GM23338 (cell line): ENCODE measurements around the gene EVC. TPM values are rescaled to one million over a fixed set of nuclear protein-coding genes. Genes with fewer than 3 reads are reported as not detected.

ENCODE experiments used
- ATAC-seq: fragments of 200-7000 bp; cut with Tn5 transposase; 3 replicates; pipeline ENCODE4 v1.9.1; 2020
- DNase-seq: peaks from one replicate; pipeline ENCODE4 v3.0.0-alpha.2; 2015; ENCODE audit warnings: low spot score
- H2AFZ ChIP-seq: fragments of 200-600 bp; sonication (generic); 2 replicates; pipeline ENCODE4 v1.8.0; 2016; ENCODE audit warnings: antibody characterized with exemption, mild to moderate bottlenecking, moderate library complexity
- H3F3A ChIP-seq: fragments of 200-600 bp; sonication (generic); replicated peaks from 2 replicates; pipeline ENCODE4 v1.8.0; 2017; ENCODE audit warnings: antibody characterized with exemption, mixed run types, low read depth
- H3K27ac ChIP-seq: fragments of 200-600 bp; sonication (generic); 2 replicates; pipeline ENCODE4 v1.6.1; 2016; ENCODE audit warnings: low read depth
- H3K27me3 ChIP-seq: fragments of 200-600 bp; sonication (generic); 2 replicates; pipeline ENCODE4 v1.8.0; 2016; ENCODE audit warnings: mild to moderate bottlenecking, mixed run types, moderate library complexity; ENCODE audit not compliant: insufficient read depth
- H3K36me3 ChIP-seq: fragments of 200-600 bp; sonication (generic); 2 replicates; pipeline ENCODE4 v1.8.0; 2016; ENCODE audit warnings: mild to moderate bottlenecking; ENCODE audit not compliant: insufficient read depth
- H3K4me1 ChIP-seq: fragments of 200-600 bp; sonication (generic); 2 replicates; pipeline ENCODE4 v1.8.0; 2016; ENCODE audit warnings: mild to moderate bottlenecking, moderate library complexity; ENCODE audit not compliant: insufficient read depth
- H3K4me2 ChIP-seq: fragments of 200-600 bp; sonication (generic); 2 replicates; pipeline ENCODE4 v1.7.1; 2017; ENCODE audit warnings: mixed run types
- H3K4me3 ChIP-seq: fragments of 200-600 bp; sonication (generic); 2 replicates; pipeline ENCODE4 v1.6.1; 2016; ENCODE audit warnings: mixed run types
- H3K79me2 ChIP-seq: fragments of 200-600 bp; sonication (generic); replicated peaks from 2 replicates; pipeline ENCODE4 v1.8.0; 2017; ENCODE audit warnings: mild to moderate bottlenecking; ENCODE audit not compliant: insufficient read depth
- H3K9me2 ChIP-seq: fragments of 200-600 bp; sonication (generic); 2 replicates; pipeline ENCODE4 v1.8.0; 2017; ENCODE audit not compliant: insufficient read depth
- H4K20me1 ChIP-seq: fragments of 200-600 bp; sonication (generic); replicated peaks from 2 replicates; pipeline ENCODE4 v1.8.0; 2017; ENCODE audit warnings: mild to moderate bottlenecking; ENCODE audit not compliant: insufficient read depth
- H3K27ac Mint-ChIP-seq: 2 replicates; pipeline ENCODE4 v1.8.0; 2020; ENCODE audit warnings: inconsistent platforms, mild to moderate bottlenecking, moderate library complexity, mixed read lengths
- H3K27me3 Mint-ChIP-seq: 3 replicates; pipeline ENCODE4 v1.8.0; 2022; ENCODE audit warnings: low read depth, mild to moderate bottlenecking, moderate library complexity, mixed read lengths, inconsistent platforms; ENCODE audit not compliant: insufficient read depth, poor library complexity
- H3K36me3 Mint-ChIP-seq: 3 replicates; pipeline ENCODE4 v1.8.0; 2021; ENCODE audit warnings: low read depth, mild to moderate bottlenecking, inconsistent platforms, moderate library complexity, mixed read lengths
- H3K4me1 Mint-ChIP-seq: 3 replicates; pipeline ENCODE4 v1.8.0; 2020; ENCODE audit warnings: mild to moderate bottlenecking, inconsistent platforms, mixed read lengths
- H3K4me3 Mint-ChIP-seq: 3 replicates; pipeline ENCODE4 v1.8.0; 2021; ENCODE audit warnings: moderate library complexity, mild to moderate bottlenecking, inconsistent platforms, mixed read lengths
- H3K9me3 Mint-ChIP-seq: 3 replicates; pipeline ENCODE4 v1.8.0; 2020; ENCODE audit warnings: moderate library complexity, mild to moderate bottlenecking, inconsistent platforms, mixed read lengths
- EZH2phosphoT487 ChIP-seq: fragments of 200-600 bp; sonication (generic); IDR thresholded peaks from one replicate; pipeline ENCODE4 v1.8.1; 2018; ENCODE audit warnings: antibody characterized with exemption; ENCODE audit not compliant: unreplicated experiment
- JUNB ChIP-seq: IDR thresholded peaks from one replicate; pipeline ENCODE4 v1.6.1; 2016; ENCODE audit warnings: antibody characterized with exemption; ENCODE audit not compliant: unreplicated experiment
- NANOG ChIP-seq: IDR thresholded peaks from 2 replicates; pipeline ENCODE4 v1.6.1; 2016; ENCODE audit warnings: antibody characterized with exemption, borderline replicate concordance
- POLR2AphosphoS5 ChIP-seq: IDR thresholded peaks from 2 replicates; pipeline ENCODE4 v1.6.1; 2016; ENCODE audit warnings: antibody characterized with exemption, low read depth
- STAT1 ChIP-seq: IDR thresholded peaks from one replicate; pipeline ENCODE4 v1.6.1; 2016; ENCODE audit warnings: antibody characterized with exemption; ENCODE audit not compliant: unreplicated experiment
- ZNF114 ChIP-seq: fragments of 250-450 bp; sonication (Bioruptor Pico); IDR thresholded peaks from 2 replicates; pipeline ENCODE4 v1.5.0; 2020; ENCODE audit warnings: mild to moderate bottlenecking, moderate library complexity
- ZNF331 ChIP-seq: fragments of 250-450 bp; sonication (Bioruptor Pico); IDR thresholded peaks from 2 replicates; pipeline ENCODE4 v1.5.0; 2020; ENCODE audit warnings: low read depth, mild to moderate bottlenecking, moderate library complexity
- polyA plus RNA-seq: library from polyadenylated mRNA; unstranded; fragments of >200 nt; fragmentation: Nextera tagmentation; extraction: Ambion mirVana; gene quantifications from 2 replicates; pipeline ENCODE4 v1.2.1, GENCODE V29; 2016
- total RNA-seq: library from RNA; depleted of rRNA; stranded (reverse); fragments of >200 nt; shearing (Covaris generic); gene quantifications from 2 replicates; pipeline ENCODE4 v1.2.3, GENCODE V29; 2014
- TF ChIP-seq, protein P1 (sequence below): fragments of 250-450 bp; sonication (Bioruptor Pico); IDR thresholded peaks from 2 replicates; pipeline ENCODE4 v1.5.0; 2020; ENCODE audit warnings: mild to moderate bottlenecking, moderate library complexity
- TF ChIP-seq, protein P2 (sequence below): IDR thresholded peaks from 2 replicates; pipeline ENCODE4 v1.6.1; 2016; ENCODE audit warnings: antibody characterized with exemption

The EVC gene
- total and polyA plus RNA-seq, 2 experiments from 2014 or later = 1.7 to 12.8 TPM

DNA sequence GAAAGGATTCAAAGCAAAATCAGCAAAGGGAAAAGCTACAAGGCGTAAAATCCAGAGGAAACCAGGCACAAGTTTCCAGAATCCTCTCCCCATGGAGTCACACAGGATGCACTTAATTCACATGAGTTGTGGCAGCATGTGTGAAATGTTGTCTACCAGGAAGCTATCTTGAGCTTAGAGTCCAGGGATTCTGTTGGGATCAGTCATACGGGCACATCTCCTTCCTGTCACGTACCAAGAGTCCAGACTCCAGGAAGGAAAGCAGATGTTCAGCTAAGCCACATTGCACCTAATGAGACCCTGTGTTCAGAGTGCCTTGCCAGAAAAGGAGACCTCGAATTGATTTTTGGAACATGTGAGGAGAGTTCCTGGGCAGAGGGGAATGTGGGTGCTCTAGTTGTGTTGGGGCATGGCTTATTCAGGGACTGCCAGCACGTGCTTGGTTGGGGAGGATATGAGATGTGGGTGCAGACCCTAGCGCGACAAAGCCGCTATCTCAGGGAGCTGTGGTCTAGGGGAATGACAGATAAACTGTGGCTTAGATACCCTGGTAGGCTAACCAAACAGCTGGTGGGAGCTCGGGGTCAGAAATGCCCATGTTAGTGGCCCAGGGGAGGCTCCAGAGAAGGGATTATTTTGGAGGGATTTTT is 70.0 kb downstream of the EVC start (continued):
- TF ChIP-seq, protein P1, sequence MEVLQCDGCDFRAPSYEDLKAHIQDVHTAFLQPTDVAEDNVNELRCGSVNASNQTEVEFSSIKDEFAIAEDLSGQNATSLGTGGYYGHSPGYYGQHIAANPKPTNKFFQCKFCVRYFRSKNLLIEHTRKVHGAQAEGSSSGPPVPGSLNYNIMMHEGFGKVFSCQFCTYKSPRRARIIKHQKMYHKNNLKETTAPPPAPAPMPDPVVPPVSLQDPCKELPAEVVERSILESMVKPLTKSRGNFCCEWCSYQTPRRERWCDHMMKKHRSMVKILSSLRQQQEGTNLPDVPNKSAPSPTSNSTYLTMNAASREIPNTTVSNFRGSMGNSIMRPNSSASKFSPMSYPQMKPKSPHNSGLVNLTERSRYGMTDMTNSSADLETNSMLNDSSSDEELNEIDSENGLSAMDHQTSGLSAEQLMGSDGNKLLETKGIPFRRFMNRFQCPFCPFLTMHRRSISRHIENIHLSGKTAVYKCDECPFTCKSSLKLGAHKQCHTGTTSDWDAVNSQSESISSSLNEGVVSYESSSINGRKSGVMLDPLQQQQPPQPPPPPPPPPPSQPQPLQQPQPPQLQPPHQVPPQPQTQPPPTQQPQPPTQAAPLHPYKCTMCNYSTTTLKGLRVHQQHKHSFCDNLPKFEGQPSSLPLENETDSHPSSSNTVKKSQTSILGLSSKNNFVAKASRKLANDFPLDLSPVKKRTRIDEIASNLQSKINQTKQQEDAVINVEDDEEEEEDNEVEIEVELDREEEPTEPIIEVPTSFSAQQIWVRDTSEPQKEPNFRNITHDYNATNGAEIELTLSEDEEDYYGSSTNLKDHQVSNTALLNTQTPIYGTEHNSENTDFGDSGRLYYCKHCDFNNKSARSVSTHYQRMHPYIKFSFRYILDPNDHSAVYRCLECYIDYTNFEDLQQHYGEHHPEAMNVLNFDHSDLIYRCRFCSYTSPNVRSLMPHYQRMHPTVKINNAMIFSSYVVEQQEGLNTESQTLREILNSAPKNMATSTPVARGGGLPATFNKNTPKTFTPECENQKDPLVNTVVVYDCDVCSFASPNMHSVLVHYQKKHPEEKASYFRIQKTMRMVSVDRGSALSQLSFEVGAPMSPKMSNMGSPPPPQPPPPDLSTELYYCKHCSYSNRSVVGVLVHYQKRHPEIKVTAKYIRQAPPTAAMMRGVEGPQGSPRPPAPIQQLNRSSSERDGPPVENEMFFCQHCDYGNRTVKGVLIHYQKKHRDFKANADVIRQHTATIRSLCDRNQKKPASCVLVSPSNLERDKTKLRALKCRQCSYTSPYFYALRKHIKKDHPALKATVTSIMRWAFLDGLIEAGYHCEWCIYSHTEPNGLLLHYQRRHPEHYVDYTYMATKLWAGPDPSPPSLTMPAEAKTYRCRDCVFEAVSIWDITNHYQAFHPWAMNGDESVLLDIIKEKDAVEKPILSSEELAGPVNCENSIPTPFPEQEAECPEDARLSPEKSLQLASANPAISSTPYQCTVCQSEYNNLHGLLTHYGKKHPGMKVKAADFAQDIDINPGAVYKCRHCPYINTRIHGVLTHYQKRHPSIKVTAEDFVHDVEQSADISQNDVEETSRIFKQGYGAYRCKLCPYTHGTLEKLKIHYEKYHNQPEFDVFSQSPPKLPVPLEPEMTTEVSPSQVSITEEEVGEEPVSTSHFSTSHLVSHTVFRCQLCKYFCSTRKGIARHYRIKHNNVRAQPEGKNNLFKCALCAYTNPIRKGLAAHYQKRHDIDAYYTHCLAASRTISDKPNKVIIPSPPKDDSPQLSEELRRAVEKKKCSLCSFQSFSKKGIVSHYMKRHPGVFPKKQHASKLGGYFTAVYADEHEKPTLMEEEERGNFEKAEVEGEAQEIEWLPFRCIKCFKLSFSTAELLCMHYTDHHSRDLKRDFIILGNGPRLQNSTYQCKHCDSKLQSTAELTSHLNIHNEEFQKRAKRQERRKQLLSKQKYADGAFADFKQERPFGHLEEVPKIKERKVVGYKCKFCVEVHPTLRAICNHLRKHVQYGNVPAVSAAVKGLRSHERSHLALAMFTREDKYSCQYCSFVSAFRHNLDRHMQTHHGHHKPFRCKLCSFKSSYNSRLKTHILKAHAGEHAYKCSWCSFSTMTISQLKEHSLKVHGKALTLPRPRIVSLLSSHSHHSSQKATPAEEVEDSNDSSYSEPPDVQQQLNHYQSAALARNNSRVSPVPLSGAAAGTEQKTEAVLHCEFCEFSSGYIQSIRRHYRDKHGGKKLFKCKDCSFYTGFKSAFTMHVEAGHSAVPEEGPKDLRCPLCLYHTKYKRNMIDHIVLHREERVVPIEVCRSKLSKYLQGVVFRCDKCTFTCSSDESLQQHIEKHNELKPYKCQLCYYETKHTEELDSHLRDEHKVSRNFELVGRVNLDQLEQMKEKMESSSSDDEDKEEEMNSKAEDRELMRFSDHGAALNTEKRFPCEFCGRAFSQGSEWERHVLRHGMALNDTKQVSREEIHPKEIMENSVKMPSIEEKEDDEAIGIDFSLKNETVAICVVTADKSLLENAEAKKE (CRISPR knock-in tag) = no peak
- TF ChIP-seq POLR2AphosphoS5 (no peak), STAT1 (no peak), EZH2phosphoT487 (no peak), NANOG (no peak)
- TF ChIP-seq, protein P2, sequence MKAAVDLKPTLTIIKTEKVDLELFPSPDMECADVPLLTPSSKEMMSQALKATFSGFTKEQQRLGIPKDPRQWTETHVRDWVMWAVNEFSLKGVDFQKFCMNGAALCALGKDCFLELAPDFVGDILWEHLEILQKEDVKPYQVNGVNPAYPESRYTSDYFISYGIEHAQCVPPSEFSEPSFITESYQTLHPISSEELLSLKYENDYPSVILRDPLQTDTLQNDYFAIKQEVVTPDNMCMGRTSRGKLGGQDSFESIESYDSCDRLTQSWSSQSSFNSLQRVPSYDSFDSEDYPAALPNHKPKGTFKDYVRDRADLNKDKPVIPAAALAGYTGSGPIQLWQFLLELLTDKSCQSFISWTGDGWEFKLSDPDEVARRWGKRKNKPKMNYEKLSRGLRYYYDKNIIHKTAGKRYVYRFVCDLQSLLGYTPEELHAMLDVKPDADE = no peak

DNA sequence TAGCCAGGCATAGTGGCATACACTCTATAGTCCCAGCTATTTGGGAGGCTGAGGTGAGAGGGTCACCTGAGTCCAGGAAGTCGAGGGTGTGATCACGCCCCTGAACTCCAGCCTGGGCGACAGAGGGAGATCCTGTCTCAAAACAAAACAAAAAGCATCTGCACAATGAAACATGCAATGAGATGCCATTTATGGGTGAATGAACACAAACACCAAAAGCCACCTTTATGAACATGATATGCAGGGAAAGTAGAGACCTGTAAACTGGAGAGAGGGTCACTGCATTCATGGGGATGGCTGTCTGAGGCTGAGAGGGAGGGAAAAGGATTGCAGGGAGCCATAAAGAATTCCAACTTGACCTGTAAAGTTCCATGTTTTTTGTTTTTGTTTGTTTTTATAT is 70.7 kb downstream of the EVC start:
- Histone ChIP-seq H4K20me1 (no peaks in the 10 kb centered on the region), H3F3A (no peaks in the 10 kb centered on the region), H3K27me3 (no peaks in the 10 kb centered on the region), H3K9me2 (no peaks in the 10 kb centered on the region), H3K27ac (no peak overlapping the region), H2AFZ (no peak overlapping the region), H3K79me2 (no peaks in the 10 kb centered on the region), H3K4me3 (no peak overlapping the region), H3K4me2 (no peak overlapping the region), H3K4me1 (no peaks in the 10 kb centered on the region), H3K36me3 (peaks cover 4% of the 10 kb centered on the region; the same call in 1 of the 2 replicates)
- DNase-seq = no peak
- H3K27ac Mint-ChIP-seq = no peak overlapping the region
- H3K9me3 Mint-ChIP-seq = peaks cover 11% of the 10 kb centered on the region
- H3K36me3 Mint-ChIP-seq = peaks cover 30% of the 10 kb centered on the region
- no peak for ATAC-seq
- peaks cover 7% of the 10 kb centered on the region; the same call in 1 of the 3 replicates for H3K4me1 Mint-ChIP-seq
- no peak overlapping the region for H3K4me3 Mint-ChIP-seq
- peaks cover 3% of the 10 kb centered on the region for H3K27me3 Mint-ChIP-seq
- TF ChIP-seq STAT1 (no peak), JUNB (no peak), ZNF331 (no peak), ZNF114 (no peak), NANOG (no peak)
- TF ChIP-seq, protein P2 = no peak
